Activated effector memory CD4-positive, alpha-beta T cell treated with Interleukin-2 at 50 U/mL for 16 hours (primary cell): ENCODE results near the gene NFAT5.

Experiments used
- DNase-seq: peaks from one replicate; pipeline ENCODE4 v3.0.0-alpha.2; 2020

NFAT5 gene

GRCh38 chr16:69745959-69746358 is 180.2 kb downstream of the NFAT5 start:
- DNase-seq, result no peak

GRCh38 chr16:69747115-69747514 is 181.3 kb downstream of the NFAT5 start:
- no peak for DNase-seq

GRCh38 chr16:69748694-69749345 is 183.1 kb downstream of the NFAT5 start:
- DNase-seq, result no peak

GRCh38 chr16:69754143-69754468 is 188.3 kb downstream of the NFAT5 start:
- no peak for DNase-seq
